ENCODE data around the gene IMMT. TPM values are rescaled to one million over a fixed set of nuclear protein-coding genes. Genes with fewer than 3 reads are reported as not detected.
A peak's percentile ranks its signal among the peaks of the same experiment; 100 is the strongest.

The IMMT gene
- total and polyA plus RNA-seq, 11 donors = 62.0 to 315 (median 219) TPM

DNA sequence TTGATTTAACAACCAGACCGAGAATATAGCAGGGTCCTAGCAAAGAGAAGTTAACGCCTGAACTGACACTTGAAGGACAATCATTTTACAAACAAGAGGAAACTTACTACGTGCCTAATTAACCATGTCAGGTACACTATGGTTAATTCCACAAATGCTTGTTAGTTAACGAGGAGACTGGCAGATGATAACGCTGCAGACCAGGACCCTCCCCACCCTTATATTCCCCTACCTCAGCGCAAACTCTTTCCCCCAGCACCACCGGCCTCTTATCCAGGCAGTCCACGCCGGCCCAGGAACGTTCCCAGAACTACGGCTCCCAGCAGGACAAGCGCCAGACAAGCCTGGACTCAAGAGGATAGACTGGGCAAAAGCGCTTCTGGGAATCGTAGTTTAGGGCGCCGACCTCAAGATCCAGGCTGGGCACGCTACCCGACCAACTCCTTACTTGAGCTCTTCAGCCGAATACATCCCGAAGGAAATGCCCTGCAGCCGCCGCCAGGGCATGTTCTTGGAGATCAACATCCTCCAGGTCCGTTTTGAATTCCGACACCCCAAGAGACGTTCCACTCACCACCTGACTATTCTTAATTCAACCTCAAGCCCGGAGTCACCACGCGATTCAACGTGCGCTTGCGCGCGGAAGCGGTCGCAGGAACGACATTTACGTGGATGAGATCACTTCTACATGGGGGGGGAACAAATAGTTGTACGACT, 89.9 kb downstream of the IMMT start, which contains the start of gene POLR1A:
POLR1A (minus strand) TSS at position 635 of the 717 bp plus-strand sequence; CDS start at position 525, 110 bp downstream.
- Histone ChIP-seq H3K27me3 (no peaks in the 10 kb centered on the region), H3K27ac (peak within 1 kb of the TSS; percentile 66 to 89 (median 84)), H3K4me3 (peak within 1 kb of the TSS; percentile 65 to 93 (median 77)), H3K9me3 (no peaks in the 10 kb centered on the region), H3K4me1 (peaks cover 5 to 41% (median 32%) of the 10 kb centered on the region in 12 donors), H3K36me3 (peaks cover 0 to 49% (median 26%) of the 10 kb centered on the region in 9 donors)
- WGBS, 4 donors = 0% methylated on average over 38 of the region's 38 CpGs
- TF ChIP-seq POLR2A (IDR thresholded peaks at IDR 0.05) (no peak), CTCF (IDR thresholded peaks at IDR 0.05) (no peak)
- DNase-seq (peak; percentile 88 to 94 (median 91)), ATAC-seq (peak; percentile 95 to 97 (median 96))
- intact Hi-C loops (cut with DNase I) = no loop called here

DNA sequence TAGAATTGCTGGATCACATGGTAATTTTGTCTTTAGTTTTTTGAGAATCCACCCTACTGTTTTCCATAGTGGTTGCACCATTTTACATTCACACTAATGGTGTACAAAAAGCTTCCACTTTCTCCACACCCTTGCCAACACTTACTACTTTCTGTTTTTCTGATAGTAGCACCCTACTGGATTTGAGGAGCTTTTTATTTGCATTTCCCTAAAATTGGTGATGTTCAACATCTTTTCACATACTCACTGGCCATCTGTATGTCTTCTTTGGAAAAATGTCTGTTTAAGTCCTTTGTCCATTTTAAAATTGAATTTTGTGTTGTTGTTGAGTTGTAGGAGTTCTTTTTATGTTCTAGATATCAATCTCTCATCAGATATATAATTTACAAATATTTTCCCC, 93.1 kb downstream of the IMMT start:
- no peak overlapping the region for H3K27ac ChIP-seq
- H3K4me3 ChIP-seq = no peak overlapping the region
- intact Hi-C loops (cut with DNase I) = no loop called here
- H3K4me1 ChIP-seq = peaks cover 5 to 29% (median 22%) of the 10 kb centered on the region in 12 donors
- H3K27me3 ChIP-seq = no peaks in the 10 kb centered on the region
- TF ChIP-seq CTCF (IDR thresholded peaks at IDR 0.05) (no peak), POLR2A (IDR thresholded peaks at IDR 0.05) (no peak)
- DNase-seq (no peak), ATAC-seq (no peak)
- H3K36me3 ChIP-seq = peaks cover 0 to 51% (median 35%) of the 10 kb centered on the region in 9 donors
- H3K9me3 ChIP-seq = no peaks in the 10 kb centered on the region

DNA sequence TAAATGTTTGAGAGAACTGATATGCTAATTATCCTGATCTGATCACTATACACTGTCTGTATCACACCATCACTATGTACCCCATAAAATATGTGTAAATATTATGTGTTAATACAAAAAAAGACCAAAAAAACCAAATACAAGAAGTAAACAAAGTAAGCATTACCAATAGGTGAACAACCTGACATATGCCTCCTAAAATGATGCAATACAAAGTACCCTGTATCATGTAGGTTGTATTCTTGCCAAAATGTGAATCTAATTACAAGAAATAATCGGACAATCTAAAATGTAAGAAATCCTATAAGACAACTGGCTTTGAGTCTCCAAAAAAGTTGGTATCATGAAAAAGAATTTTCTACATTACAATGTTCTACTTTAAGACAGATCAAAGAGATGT, 97.3 kb downstream of the IMMT start:
- H3K9me3 ChIP-seq = no peaks in the 10 kb centered on the region
- no peaks in the 10 kb centered on the region for H3K4me1 ChIP-seq
- peaks cover 0 to 85% (median 75%) of the 10 kb centered on the region in 9 donors for H3K36me3 ChIP-seq
- no peak for DNase-seq
- TF ChIP-seq CTCF (IDR thresholded peaks at IDR 0.05) = no peak
- no peak for TF ChIP-seq POLR2A (IDR thresholded peaks at IDR 0.05)
- H3K27me3 ChIP-seq = no peaks in the 10 kb centered on the region
- no peak for ATAC-seq
- WGBS, 4 donors = 93 to 98% (median 94%) methylated on average over 1 of the region's 1 CpG
- intact Hi-C loops (cut with DNase I) = no loop called here
- H3K27ac ChIP-seq = no peak overlapping the region
- no peak overlapping the region for H3K4me3 ChIP-seq

DNA sequence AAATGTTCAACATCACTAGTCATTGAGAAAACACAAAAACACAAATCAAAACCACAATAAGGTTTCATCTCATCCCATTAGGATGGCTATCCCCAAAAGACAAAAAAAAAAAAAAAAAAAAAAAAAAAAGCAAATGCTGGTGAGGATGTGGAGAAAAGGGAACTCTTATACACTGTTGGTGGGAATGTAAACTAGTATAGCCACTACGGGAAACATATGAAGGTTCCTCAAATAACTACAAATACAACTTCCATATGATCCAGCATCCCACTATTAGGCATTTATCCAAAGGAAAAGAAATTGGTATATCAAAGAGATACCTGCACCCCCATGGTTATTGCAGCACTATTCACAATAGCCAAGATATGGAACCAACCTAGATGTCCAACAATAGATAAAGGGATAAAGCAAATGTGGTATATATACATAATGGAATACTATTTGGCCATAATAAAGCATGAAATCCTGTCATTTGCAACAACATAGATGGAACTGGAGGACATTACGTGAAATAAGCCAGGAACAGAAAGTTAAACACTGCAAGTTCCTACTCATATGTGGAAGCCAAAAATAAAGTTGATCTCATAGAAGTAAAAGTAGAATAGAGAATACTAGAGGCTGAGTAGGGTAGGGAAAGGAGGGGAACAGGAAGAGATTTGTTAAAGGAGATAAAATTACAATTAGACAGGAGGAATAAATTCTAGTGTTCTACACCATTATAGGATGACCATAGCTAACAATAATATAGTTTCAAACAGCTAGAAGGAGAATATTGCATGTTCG, 98.0 kb downstream of the IMMT start:
- Histone ChIP-seq H3K4me1 (no peaks in the 10 kb centered on the region), H3K4me3 (no peak overlapping the region), H3K27me3 (no peaks in the 10 kb centered on the region), H3K36me3 (peaks cover 0 to 87% (median 81%) of the 10 kb centered on the region in 9 donors), H3K9me3 (no peaks in the 10 kb centered on the region), H3K27ac (no peak overlapping the region)
- TF ChIP-seq POLR2A (IDR thresholded peaks at IDR 0.05) = no peak
- no peak for TF ChIP-seq CTCF (IDR thresholded peaks at IDR 0.05)
- ATAC-seq (no peak), DNase-seq (no peak)
- intact Hi-C loops (cut with DNase I) = no loop called here
- 86 to 97% (median 92%) methylated on average over 3 of the region's 3 CpGs for WGBS, 4 donors
